Natural killer cell (primary cell): ENCODE data around the gene SHISAL1. TPM values are rescaled to one million over a fixed set of nuclear protein-coding genes. Genes with fewer than 3 reads are reported as not detected.

Experiments used
- ATAC-seq, 3 donors: fragments of 150-1000 bp in 2 of 3; fragments of 200-7000 bp in 1 of 3; cut with Tn5 transposase; 1 replicate in 1 of 3; 2 replicates in 2 of 3; pipeline ENCODE4 v1.10.0; 2021; ENCODE audit warnings: mild to moderate bottlenecking in 2 of 3, moderate library complexity in 2 of 3
- DNase-seq, 2 donors: peaks; one replicate each; pipeline versions ENCODE4 v3.0.0 to v3.0.0-alpha.2; 2013 to 2021; ENCODE audit warnings: mixed read lengths in 1 of 2
- H3K27ac ChIP-seq: one replicate; pipeline ENCODE4 v1.5.1; 2013; ENCODE audit warnings: mild to moderate bottlenecking, low read length
- H3K27me3 ChIP-seq: one replicate; pipeline ENCODE4 v1.6.1; 2013; ENCODE audit warnings: low read length; ENCODE audit not compliant: control insufficient read depth, insufficient read depth
- H3K36me3 ChIP-seq: one replicate; pipeline ENCODE4 v1.6.1; 2013; ENCODE audit warnings: low read length; ENCODE audit not compliant: control insufficient read depth, insufficient read depth
- H3K4me1 ChIP-seq: one replicate; pipeline ENCODE4 v1.6.1; 2013; ENCODE audit warnings: low read length; ENCODE audit not compliant: control insufficient read depth, insufficient read depth
- H3K4me3 ChIP-seq: one replicate; pipeline ENCODE4 v1.5.1; 2013; ENCODE audit warnings: low read length
- H3K9me3 ChIP-seq: one replicate; pipeline ENCODE4 v1.6.1; 2013; ENCODE audit warnings: low read length; ENCODE audit not compliant: control insufficient read depth, insufficient read depth
- H3K27ac Mint-ChIP-seq, 2 donors: one replicate each; pipeline ENCODE4 v1.8.0; 2022; ENCODE audit warnings: mild to moderate bottlenecking in 2 of 2, mixed read lengths in 2 of 2, moderate library complexity in 1 of 2
- H3K27me3 Mint-ChIP-seq, 2 donors: one replicate each; pipeline ENCODE4 v1.8.0; 2022; ENCODE audit warnings: low read depth in 2 of 2, mixed read lengths in 2 of 2
- H3K36me3 Mint-ChIP-seq: one replicate; pipeline ENCODE4 v1.8.0; 2022; ENCODE audit warnings: mixed read lengths
- H3K4me1 Mint-ChIP-seq, 2 donors: one replicate each; pipeline ENCODE4 v1.8.0; 2022; ENCODE audit warnings: mixed read lengths in 2 of 2
- H3K4me3 Mint-ChIP-seq: one replicate; pipeline ENCODE4 v1.8.0; 2022; ENCODE audit warnings: mild to moderate bottlenecking, moderate library complexity, mixed read lengths
- H3K9me3 Mint-ChIP-seq, 2 donors: one replicate each; pipeline ENCODE4 v1.8.0; 2022; ENCODE audit warnings: mixed read lengths in 2 of 2
- CTCF ChIP-seq: fragments of 200-600 bp; IDR thresholded peaks from one replicate; pipeline ENCODE4 v1.8.0; 2022; ENCODE audit warnings: antibody characterized with exemption
- WGBS: methylation state at CpG from one replicate; pipeline ENCODE4 v1.1.7; 2013; ENCODE audit warnings: missing lambda C conversion rate; ENCODE audit not compliant: insufficient coverage; 5-methylcytosine and 5-hydroxymethylcytosine counted together
- intact Hi-C: fragments of 100-400 bp; cut with micrococcal nuclease; formaldehyde crosslinking; loops from one replicate; pipeline ENCODE4 v1.14.2; 2022
- total RNA-seq, 4 donors: library from RNA; stranded (reverse); fragments of 120-200 nt in 1 of 4; gene quantifications; one replicate each; pipeline versions ENCODE4 v1.2.3 to v1.2.4, GENCODE V29; 2013 to 2022

The SHISAL1 gene
- total RNA-seq, 3 donors from 2014 or later (not counting 1 experiment from before 2014, with no cell fraction given) = not detected

- Histone ChIP-seq H3K9me3 (no peaks in the 10 kb centered on the region), H3K4me1 (no peaks in the 10 kb centered on the region), H3K27ac (no peak overlapping the region), H3K27me3 (no peaks in the 10 kb centered on the region), H3K36me3 (no peaks in the 10 kb centered on the region), H3K4me3 (no peak overlapping the region)
- 82% methylated on average over 11 of the region's 12 CpGs for WGBS
- Mint-ChIP-seq H3K27me3 (no peaks in the 10 kb centered on the region), H3K4me3 (no peak overlapping the region), H3K27ac (no peak overlapping the region), H3K9me3 (peaks cover 3 to 11% of the 10 kb centered on the region in 2 donors), H3K36me3 (peaks cover 14% of the 10 kb centered on the region), H3K4me1 (peaks cover 29 to 36% of the 10 kb centered on the region in 2 donors)
- DNase-seq = no peak
- no peak for TF ChIP-seq CTCF
- intact Hi-C loops = no loop called here
- ATAC-seq = no peak
Observed at GRCh38 chr22:44211946-44212930, 100.5 kb downstream of the SHISAL1 start.

GRCh38 chr22:44211256-44211945 is 101.3 kb downstream of the SHISAL1 start:
- intact Hi-C loops = no loop called here
- ATAC-seq (no peak), DNase-seq (no peak)
- Mint-ChIP-seq H3K27me3 (no peaks in the 10 kb centered on the region), H3K36me3 (peaks cover 14% of the 10 kb centered on the region), H3K9me3 (peaks cover 3 to 11% of the 10 kb centered on the region in 2 donors), H3K4me3 (no peak overlapping the region), H3K4me1 (peaks cover 29 to 40% of the 10 kb centered on the region in 2 donors), H3K27ac (no peak overlapping the region)
- 93% methylated on average over 6 of the region's 6 CpGs for WGBS
- Histone ChIP-seq H3K27me3 (no peaks in the 10 kb centered on the region), H3K36me3 (no peaks in the 10 kb centered on the region), H3K4me3 (no peak overlapping the region), H3K9me3 (no peaks in the 10 kb centered on the region), H3K27ac (no peak overlapping the region), H3K4me1 (no peaks in the 10 kb centered on the region)
- TF ChIP-seq CTCF = no peak

GRCh38 chr22:44210722-44211121 is 102.0 kb downstream of the SHISAL1 start:
- Mint-ChIP-seq H3K36me3 (peaks cover 14% of the 10 kb centered on the region), H3K4me3 (no peak overlapping the region), H3K9me3 (peaks cover 3 to 11% of the 10 kb centered on the region in 2 donors), H3K27ac (no peak overlapping the region), H3K27me3 (no peaks in the 10 kb centered on the region), H3K4me1 (peaks cover 29 to 40% of the 10 kb centered on the region in 2 donors)
- Histone ChIP-seq H3K4me3 (no peak overlapping the region), H3K36me3 (no peaks in the 10 kb centered on the region), H3K27ac (no peak overlapping the region), H3K9me3 (no peaks in the 10 kb centered on the region), H3K4me1 (no peaks in the 10 kb centered on the region), H3K27me3 (no peaks in the 10 kb centered on the region)
- no peak for TF ChIP-seq CTCF
- intact Hi-C loops = no loop called here
- DNase-seq (no peak), ATAC-seq (no peak)
- 90% methylated on average over 2 of the region's 4 CpGs for WGBS
